GM19193 (cell line): ENCODE data around the gene PTPRF.

Experiments
- POLR2A ChIP-seq: IDR thresholded peaks from 4 replicates; pipeline ENCODE4 v1.6.1; 2011; ENCODE audit not compliant: insufficient read depth, insufficient read length; ENCODE audit errors: extremely low read depth

The PTPRF gene

DNA sequence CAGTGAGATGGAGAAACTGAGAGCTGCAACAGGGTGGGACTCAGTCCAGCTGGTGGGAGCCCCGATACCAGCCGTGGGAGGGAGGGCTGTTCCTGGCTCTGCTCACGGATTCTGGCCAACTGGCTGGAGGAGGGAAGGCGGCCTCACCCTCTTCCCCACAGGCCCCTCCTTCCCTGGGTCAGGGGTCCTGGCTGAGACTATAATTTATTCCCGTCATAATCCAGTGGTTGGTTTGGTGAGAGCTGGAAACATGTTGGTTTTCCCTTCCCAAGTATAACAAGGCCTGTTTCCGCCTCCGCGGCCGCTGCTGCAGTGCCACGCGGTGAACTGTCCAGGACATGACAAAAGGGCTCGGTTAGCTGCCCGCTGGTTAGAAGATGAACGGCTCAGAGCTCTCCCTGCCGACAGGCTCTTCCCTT lies 10.0 kb downstream of the PTPRF start:
- no peak for TF ChIP-seq POLR2A

GRCh38 chr1:43541141-43541540 lies 10.5 kb downstream of the PTPRF start:
- TF ChIP-seq POLR2A, result no peak

GRCh38 chr1:43541721-43542401 lies 11.2 kb downstream of the PTPRF start:
- no peak for TF ChIP-seq POLR2A

DNA sequence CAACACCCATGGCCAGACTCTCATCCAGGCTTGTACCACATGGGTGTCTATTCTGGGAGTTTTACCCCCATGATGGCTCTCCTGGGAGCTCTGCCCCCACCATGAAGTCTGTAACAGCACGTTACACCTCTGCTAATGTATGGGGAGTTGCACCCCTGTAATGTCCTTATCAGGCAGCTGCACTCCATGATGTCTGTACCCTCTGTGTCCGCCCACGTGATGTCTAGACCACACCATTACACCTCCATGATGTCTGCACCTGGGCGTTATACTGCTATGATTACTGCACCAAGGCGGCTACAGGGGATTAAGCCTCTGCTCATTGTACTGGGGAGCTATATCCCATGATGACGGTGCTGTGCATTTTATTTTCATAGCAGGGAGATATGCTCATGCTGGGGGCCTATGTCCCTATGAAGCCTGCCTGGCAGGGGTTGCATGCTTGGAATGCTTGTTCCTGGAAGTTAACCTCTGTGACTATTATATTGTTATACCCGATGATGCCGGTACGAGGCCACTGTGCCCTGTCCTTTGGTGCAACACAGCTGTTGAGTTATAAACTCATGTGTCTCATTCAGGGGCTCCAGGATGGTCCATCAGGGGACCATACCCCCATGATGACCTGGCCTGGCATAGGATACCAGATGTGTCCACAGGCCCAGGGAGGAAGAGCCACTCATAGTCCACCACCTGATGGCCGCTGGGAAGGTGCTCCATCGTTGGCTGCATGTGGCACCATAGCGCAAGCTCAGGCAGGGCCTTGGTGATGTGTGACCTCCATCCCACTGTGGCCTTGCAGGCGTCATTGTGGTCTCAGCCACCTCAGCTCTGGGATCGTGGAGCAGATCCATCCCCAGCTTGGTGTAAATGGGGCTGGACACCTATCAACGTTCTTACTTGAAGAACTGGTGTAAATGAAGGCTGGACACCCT lies 12.1 kb downstream of the PTPRF start:
- TF ChIP-seq POLR2A, result no peak

GRCh38 chr1:43543567-43543966 lies 12.9 kb downstream of the PTPRF start:
- TF ChIP-seq POLR2A, result no peak

DNA sequence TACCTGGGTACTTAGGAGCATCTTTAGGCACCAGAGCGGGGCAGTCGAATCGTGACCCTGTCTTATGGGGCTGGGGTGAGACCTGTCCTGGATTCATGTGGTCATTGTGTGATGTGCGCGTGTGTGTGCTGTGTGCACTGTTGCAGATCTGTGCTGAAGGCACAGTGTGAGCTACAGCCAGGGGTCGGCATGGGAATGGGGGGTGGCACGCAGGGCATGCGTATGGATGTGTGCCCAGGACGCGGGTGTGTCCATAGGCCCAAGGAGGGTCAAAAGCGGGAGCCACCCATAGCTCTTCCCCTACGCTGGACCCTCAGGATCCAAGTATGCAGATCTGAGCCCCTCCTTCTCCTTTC lies 14.6 kb downstream of the PTPRF start:
- no peak for TF ChIP-seq POLR2A

GRCh38 chr1:43545695-43546387 lies 15.2 kb downstream of the PTPRF start:
- no peak for TF ChIP-seq POLR2A

GRCh38 chr1:43546388-43547100 lies 15.9 kb downstream of the PTPRF start:
- no peak for TF ChIP-seq POLR2A

DNA sequence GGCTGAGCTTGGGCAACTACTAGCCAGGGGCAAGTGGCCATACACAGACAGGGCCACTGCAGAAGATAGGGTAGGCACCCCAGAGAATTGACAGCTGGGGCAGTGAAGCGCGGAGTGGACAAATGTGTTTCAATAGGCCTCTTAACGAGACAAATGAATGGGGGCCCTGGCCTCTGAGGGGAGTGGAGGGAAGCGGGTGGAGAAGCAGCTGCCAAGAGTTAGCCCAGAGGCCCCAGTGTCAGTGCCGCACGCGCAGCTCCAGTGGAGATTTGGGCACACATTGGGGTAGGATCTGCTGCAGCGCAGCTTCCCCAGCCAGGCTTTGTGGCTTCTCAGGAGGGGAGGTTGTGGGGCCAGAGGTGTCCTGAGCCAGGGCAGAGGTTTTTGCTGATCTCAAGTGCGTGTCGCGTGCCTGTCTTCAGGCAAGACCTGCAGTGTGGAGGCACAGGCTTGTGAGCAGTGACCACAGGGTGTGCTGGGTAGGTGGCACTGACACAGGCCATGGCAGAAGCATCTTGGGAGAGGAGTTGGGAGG lies 16.9 kb downstream of the PTPRF start:
- TF ChIP-seq POLR2A, result no peak

DNA sequence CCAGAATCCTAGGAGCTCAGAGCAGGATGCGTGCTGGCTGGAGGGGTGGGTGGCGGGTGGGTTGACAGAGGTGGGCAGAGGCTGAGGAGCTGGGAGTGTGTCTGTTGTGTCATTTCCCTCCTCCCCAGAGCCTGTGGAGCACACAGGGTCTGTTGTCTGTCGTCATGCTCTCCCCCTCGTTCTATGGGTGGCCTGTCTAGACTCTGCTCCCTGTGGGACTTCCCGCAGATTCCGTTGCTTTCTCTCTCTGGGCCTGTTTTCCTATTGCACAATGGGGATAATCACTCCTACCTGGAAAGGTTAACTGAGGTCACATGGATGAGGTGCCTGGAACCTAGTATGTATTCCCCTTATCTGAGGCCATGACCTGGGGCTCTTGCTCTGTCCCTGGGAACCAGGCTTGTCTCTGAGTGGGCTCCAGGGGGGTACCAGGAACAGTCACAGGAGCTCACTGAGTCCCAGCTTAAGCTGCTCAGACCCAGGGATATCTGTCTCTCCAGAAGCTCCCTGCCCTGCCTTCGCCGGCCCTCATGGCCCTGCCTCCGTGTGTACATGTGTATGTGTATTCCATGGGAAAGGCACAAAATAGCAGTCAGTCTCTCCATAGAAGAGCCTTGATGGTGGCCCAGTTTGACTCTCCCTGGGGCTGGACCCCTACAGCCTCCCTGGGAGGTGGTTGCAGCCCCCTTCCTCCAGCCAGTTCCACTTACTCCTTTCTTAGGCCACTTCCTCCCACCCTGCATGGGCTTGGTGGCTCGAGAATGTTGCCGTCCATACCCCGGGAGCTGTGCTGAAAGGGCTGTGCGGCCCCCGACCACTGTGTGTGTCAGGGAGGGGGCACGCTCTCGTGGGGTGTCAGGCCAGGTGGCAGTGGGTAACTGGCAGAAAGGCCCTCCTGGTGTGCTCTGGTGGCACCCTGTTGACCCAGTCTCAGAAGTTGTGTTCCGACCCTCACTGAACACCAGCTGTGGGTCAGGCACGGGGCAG lies 17.9 kb downstream of the PTPRF start:
- no peak for TF ChIP-seq POLR2A

DNA sequence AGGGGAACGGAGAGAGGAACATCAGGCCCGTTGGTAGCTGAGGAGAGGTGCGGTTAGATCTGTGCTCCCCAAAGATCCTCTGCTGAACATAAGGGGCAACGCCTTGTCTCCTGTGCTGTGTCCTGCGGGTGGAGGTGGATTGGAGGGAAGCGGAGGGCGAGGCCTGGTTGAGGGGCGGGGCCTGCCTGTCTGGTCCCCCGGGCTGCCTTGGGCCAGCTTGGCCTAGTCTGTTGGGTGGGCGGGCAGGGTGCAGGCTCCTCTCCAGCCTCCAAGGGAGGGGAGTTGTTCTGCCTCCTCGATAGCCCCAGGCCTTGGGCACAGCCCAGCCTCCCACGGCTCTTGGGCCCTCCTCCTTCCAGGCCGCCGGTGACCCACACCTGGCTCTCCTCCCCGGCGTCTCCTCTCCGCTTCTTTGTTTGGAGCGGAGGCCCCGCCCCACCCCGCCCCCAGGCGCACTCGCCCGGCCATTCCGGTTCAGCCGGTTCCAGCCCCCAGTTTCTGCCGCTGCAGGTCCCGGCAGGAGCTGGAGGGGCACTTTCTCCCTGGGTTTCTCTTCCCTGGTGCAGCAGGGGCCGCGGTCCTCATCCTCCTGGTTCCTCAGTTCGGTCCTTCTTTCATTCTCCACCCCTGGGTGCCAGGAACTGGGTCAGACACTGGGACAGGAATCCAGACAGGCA lies 19.4 kb downstream of the PTPRF start:
- no peak for TF ChIP-seq POLR2A

- TF ChIP-seq POLR2A, result no peak
Observed at GRCh38 chr1:43550598-43551246, 20.0 kb downstream of the PTPRF start.
